Liver (tissue), 3 donors: ENCODE data around the gene CGB7.

Experiments used
- ATF3 ChIP-seq: IDR thresholded peaks from 2 replicates; pipeline ENCODE4 v1.6.1; 2016; ENCODE audit warnings: antibody characterized with exemption
- CTCF ChIP-seq: fragments of 150-350 bp; IDR thresholded peaks from 2 replicates; pipeline ENCODE4 v1.5.1; 2017; ENCODE audit warnings: improper control_type of control experiment, low read depth, low read length; ENCODE audit not compliant: missing input control
- HNF4A ChIP-seq, 2 donors: conservative IDR thresholded peaks; 2 replicates each; pipeline ENCODE4 v1.6.1; 2016; ENCODE audit warnings: antibody characterized with exemption in 2 of 2, mild to moderate bottlenecking in 2 of 2
- MAX ChIP-seq: IDR thresholded peaks from 2 replicates; pipeline ENCODE4 v1.6.1; 2016; ENCODE audit warnings: antibody characterized with exemption
- RAD21 ChIP-seq, 2 donors: IDR thresholded peaks; 2 replicates each; pipeline ENCODE4 v1.6.1; 2016; ENCODE audit warnings: antibody characterized with exemption in 2 of 2, mild to moderate bottlenecking in 2 of 2
- REST ChIP-seq: IDR thresholded peaks from 2 replicates; pipeline ENCODE4 v1.6.1; 2016; ENCODE audit warnings: antibody characterized with exemption, mild to moderate bottlenecking
- YY1 ChIP-seq: IDR thresholded peaks from 2 replicates; pipeline ENCODE4 v1.6.1; 2016; ENCODE audit warnings: antibody characterized with exemption, mild to moderate bottlenecking
- donor health status: healthy.
- donor health status: healthy.

GRCh38 chr19:49086296-49086695 is 28.7 kb upstream of the CGB7 start:
- TF ChIP-seq CTCF (no peak), HNF4A (conservative IDR thresholded peaks at IDR 0.05) (no peak), YY1 (no peak), REST (no peak), ATF3 (no peak), MAX (no peak), RAD21 (IDR thresholded peaks at IDR 0.05) (no peak)
